ENCODE results near the gene SREBF1. TPM values are rescaled to one million over a fixed set of nuclear protein-coding genes. Genes with fewer than 3 reads are reported as not detected.

The SREBF1 gene
- polyA plus RNA-seq, 3 donors: 7.6 to 35.9 (median 10.5) TPM

DNA sequence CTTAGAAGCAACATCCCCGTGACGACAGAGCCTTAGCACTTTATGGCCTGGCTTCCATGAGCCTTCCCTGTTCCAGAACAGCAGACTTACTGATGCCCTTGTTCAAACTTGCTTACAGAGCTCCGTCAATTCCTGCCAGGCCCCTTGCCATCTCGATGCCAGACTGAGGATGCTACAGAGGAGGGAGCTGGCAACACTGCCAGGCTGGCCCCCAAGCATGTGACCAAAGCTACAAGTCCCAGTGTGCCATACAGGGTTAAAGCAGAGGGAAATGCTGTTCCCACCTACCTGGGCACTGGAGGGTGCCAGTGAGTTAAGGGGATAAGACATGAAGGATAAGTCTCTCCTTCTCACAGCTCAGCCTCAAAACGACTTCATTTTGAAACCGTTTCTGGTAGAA lies 33.5 kb upstream of the SREBF1 start:
- Histone ChIP-seq H3K79me2 (ENCODE audit: insufficient read depth, low read length) (no peaks in the 10 kb centered on the region), H3K4me2 (replicated peaks; ENCODE audit: extremely low read depth, low read length, poor library complexity, severe bottlenecking) (no peak overlapping the region), H2AFZ (ENCODE audit: insufficient read depth, low read depth, low read length, poor library complexity, severe bottlenecking) (no peak overlapping the region), H4K20me1 (ENCODE audit: insufficient read depth, low read length) (no peaks in the 10 kb centered on the region), H3K4me3 (replicated peaks in 1 of 3; ENCODE audit: low read depth in 2 of 3, low read length in 3 of 3) (no peak overlapping the region), H3K36me3 (replicated peaks in 1 of 2; ENCODE audit: control insufficient read depth in 1 of 2, insufficient read depth in 2 of 2, low read length in 2 of 2) (peaks cover 38 to 76% of the 10 kb centered on the region in 2 donors), H3K9me3 (replicated peaks in 1 of 2; ENCODE audit: control insufficient read depth in 1 of 2, insufficient read depth in 1 of 2, low read length in 2 of 2) (no peaks in the 10 kb centered on the region), H3K27me3 (ENCODE audit: control insufficient read depth in 2 of 2, insufficient read depth in 2 of 2, low read length in 2 of 2) (no peaks in the 10 kb centered on the region), H3K9ac (ENCODE audit: insufficient read depth, low read length, poor library complexity, severe bottlenecking) (no peak overlapping the region), H3K27ac (ENCODE audit: low read depth in 1 of 2, low read length in 2 of 2) (no peak overlapping the region), H3K4me1 (ENCODE audit: control insufficient read depth in 1 of 2, insufficient read depth in 2 of 2, low read length in 2 of 2) (no peaks in the 10 kb centered on the region)
- H3K27ac Mint-ChIP-seq: no peak overlapping the region
- H3K4me1 Mint-ChIP-seq: peaks cover 4% of the 10 kb centered on the region
- 94% methylated on average over 4 of the region's 6 CpGs for WGBS (ENCODE audit: insufficient coverage)
- H3K36me3 Mint-ChIP-seq: peaks cover 53 to 77% of the 10 kb centered on the region in 2 donors
- TF ChIP-seq CTCF (IDR thresholded peaks at IDR 0.05): no peak
- no peak overlapping the region for H3K4me3 Mint-ChIP-seq
- H3K9me3 Mint-ChIP-seq: no peaks in the 10 kb centered on the region
- H3K27me3 Mint-ChIP-seq (ENCODE audit: low read depth in 3 of 3): no peaks in the 10 kb centered on the region
- no peak for DNase-seq
- intact Hi-C loops (cut with micrococcal nuclease): no loop called here

DNA sequence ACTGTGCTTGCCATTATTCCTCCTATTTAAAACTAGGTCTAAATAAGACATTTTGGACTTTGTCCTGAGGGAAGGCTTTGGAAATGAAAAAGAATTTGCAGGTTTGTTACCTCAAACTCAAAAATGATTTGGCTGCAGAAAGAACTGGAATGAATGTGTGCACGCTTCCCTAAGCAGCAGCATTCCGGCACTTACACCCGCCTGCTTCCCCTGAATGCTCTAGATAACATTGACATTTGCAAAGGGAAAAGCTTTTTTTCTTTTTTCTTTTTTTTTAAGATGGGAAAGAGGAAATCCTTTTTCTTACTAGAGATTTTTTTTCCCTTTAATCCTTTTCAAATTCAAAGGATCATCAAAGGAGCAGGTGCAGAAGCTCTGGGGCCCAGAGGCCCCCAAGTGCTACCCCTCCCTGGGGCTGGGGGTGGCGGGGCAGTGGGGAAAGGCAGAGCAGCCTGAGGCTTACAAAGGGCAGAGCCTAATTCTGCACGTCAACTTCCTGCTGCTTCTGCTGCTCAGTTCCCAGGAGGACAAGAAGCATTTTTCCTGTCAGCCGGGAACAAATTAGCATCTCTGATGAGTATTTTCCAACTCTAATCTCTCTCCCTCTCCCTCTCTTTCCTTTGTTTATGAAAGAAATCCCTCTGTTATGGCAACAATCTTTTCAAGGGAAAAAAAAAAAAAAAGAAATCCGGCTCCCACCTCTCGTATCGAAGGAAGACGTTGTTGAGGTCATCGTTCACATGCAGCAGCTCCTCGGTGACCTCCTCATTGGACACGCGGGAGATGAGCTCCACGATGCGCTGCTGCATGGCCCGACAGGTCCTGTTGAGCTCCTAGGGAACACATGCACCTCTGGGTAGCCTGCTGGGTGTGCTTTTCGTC lies 32.1 kb upstream of the SREBF1 start:
- H4K20me1 ChIP-seq (ENCODE audit: insufficient read depth, low read length): no peaks in the 10 kb centered on the region
- H3K9me3 ChIP-seq (replicated peaks in 1 of 2; ENCODE audit: control insufficient read depth in 1 of 2, insufficient read depth in 1 of 2, low read length in 2 of 2): no peaks in the 10 kb centered on the region
- H3K36me3 ChIP-seq (replicated peaks in 1 of 2; ENCODE audit: control insufficient read depth in 1 of 2, insufficient read depth in 2 of 2, low read length in 2 of 2): peaks cover 35 to 74% of the 10 kb centered on the region in 2 donors
- Mint-ChIP-seq H3K9me3 (no peaks in the 10 kb centered on the region), H3K27ac (peak overlapping the region in 2 of 7 donors; percentile 10 to 30), H3K27me3 (ENCODE audit: low read depth in 3 of 3) (no peaks in the 10 kb centered on the region), H3K4me1 (peaks cover 4% of the 10 kb centered on the region), H3K4me3 (no peak overlapping the region), H3K36me3 (peaks cover 58 to 77% of the 10 kb centered on the region in 2 donors)
- H3K4me3 ChIP-seq (replicated peaks in 1 of 3; ENCODE audit: low read depth in 2 of 3, low read length in 3 of 3): no peak overlapping the region
- no peak overlapping the region for H3K27ac ChIP-seq (ENCODE audit: low read depth in 1 of 2, low read length in 2 of 2)
- no peak for DNase-seq
- no peak for TF ChIP-seq CTCF (IDR thresholded peaks at IDR 0.05)
- intact Hi-C loops (cut with micrococcal nuclease): no loop called here
- no peaks in the 10 kb centered on the region for H3K27me3 ChIP-seq (ENCODE audit: control insufficient read depth in 2 of 2, insufficient read depth in 2 of 2, low read length in 2 of 2)
- 95% methylated on average over 15 of the region's 18 CpGs for WGBS (ENCODE audit: insufficient coverage)
- H3K4me2 ChIP-seq (replicated peaks; ENCODE audit: extremely low read depth, low read length, poor library complexity, severe bottlenecking): no peak overlapping the region
- H3K4me1 ChIP-seq (ENCODE audit: control insufficient read depth in 1 of 2, insufficient read depth in 2 of 2, low read length in 2 of 2): no peaks in the 10 kb centered on the region
- no peak overlapping the region for H3K9ac ChIP-seq (ENCODE audit: insufficient read depth, low read length, poor library complexity, severe bottlenecking)
- H3K79me2 ChIP-seq (ENCODE audit: insufficient read depth, low read length): no peaks in the 10 kb centered on the region
- no peak overlapping the region for H2AFZ ChIP-seq (ENCODE audit: insufficient read depth, low read depth, low read length, poor library complexity, severe bottlenecking)

All from CD14-positive monocyte (primary cell).